Stimulated activated CD4-positive, alpha-beta T cell treated with anti-CD3 and anti-CD28 coated beads, Interleukin-4, amount 100 ng/mL, for 24 hours (primary cell): Measurements from ENCODE around the gene BHLHA9.
"Not testable (repeated sequence)": the region's sequence is repeated elsewhere in the genome, so short reads cannot be mapped to it uniquely, and the experiment has no call there.

Source experiments
- DNase-seq: peaks from one replicate; pipeline ENCODE4 v3.0.0-alpha.2; 2020

BHLHA9 gene

GRCh38 chr17:1270210-1271029, at the start of gene BHLHA9:
BHLHA9 (plus strand) TSS chr17:1270444; CDS start chr17:1270564, 120 bp downstream.
- DNase-seq = no peak

GRCh38 chr17:1221209-1221608, 49.0 kb upstream of the BHLHA9 start:
- DNase-seq = no peak

GRCh38 chr17:1222321-1222720, 47.9 kb upstream of the BHLHA9 start:
- no peak for DNase-seq

- no peak for DNase-seq
Measured at GRCh38 chr17:1223662-1224061, 46.6 kb upstream of the BHLHA9 start.

- no peak for DNase-seq
Measured at GRCh38 chr17:1224330-1224729, 45.9 kb upstream of the BHLHA9 start.

- DNase-seq = no peak
Measured at GRCh38 chr17:1226308-1226707, 43.9 kb upstream of the BHLHA9 start.

GRCh38 chr17:1227365-1227764, 42.9 kb upstream of the BHLHA9 start:
- no peak for DNase-seq

- DNase-seq = no peak
Measured at GRCh38 chr17:1227917-1228780, 42.1 kb upstream of the BHLHA9 start.

- DNase-seq = no peak
Measured at GRCh38 chr17:1228781-1229348, 41.4 kb upstream of the BHLHA9 start.

GRCh38 chr17:1229349-1229899, 40.8 kb upstream of the BHLHA9 start:
- DNase-seq = no peak

- no peak for DNase-seq
Measured at GRCh38 chr17:1229900-1230501, 40.2 kb upstream of the BHLHA9 start.

- no peak for DNase-seq
Measured at GRCh38 chr17:1231456-1231855, 38.8 kb upstream of the BHLHA9 start.

- DNase-seq = no peak
Measured at GRCh38 chr17:1232331-1232730, 37.9 kb upstream of the BHLHA9 start.

GRCh38 chr17:1232786-1233185, 37.5 kb upstream of the BHLHA9 start:
- DNase-seq = no peak

GRCh38 chr17:1234455-1234854, 35.8 kb upstream of the BHLHA9 start:
- no peak for DNase-seq

- DNase-seq = no peak
Measured at GRCh38 chr17:1237471-1237870, 32.8 kb upstream of the BHLHA9 start.

GRCh38 chr17:1239210-1239609, 31.0 kb upstream of the BHLHA9 start:
- no peak for DNase-seq

GRCh38 chr17:1240426-1240825, 29.8 kb upstream of the BHLHA9 start:
- DNase-seq = not testable (repeated sequence)

GRCh38 chr17:1241929-1242328, 28.3 kb upstream of the BHLHA9 start:
- DNase-seq = no peak

GRCh38 chr17:1244606-1245012, 25.6 kb upstream of the BHLHA9 start:
- DNase-seq = no peak

GRCh38 chr17:1251866-1252608, 18.2 kb upstream of the BHLHA9 start:
- no peak for DNase-seq

- DNase-seq = no peak
Measured at GRCh38 chr17:1255041-1255440, 15.2 kb upstream of the BHLHA9 start.
